A673 (cell line): Measurements from ENCODE around the gene KRT76. TPM values are rescaled to one million over a fixed set of nuclear protein-coding genes. Genes with fewer than 3 reads are reported as not detected.
"Not testable (repeated sequence)": the region's sequence is repeated elsewhere in the genome, so short reads cannot be mapped to it uniquely, and the experiment has no call there.

Experiments
- BruUV-seq: library from RNA; stranded (reverse); fragments of 400-500 nt; replicated peaks from 2 replicates; lab custom pipeline; 2021; lab: Mats Ljungman, UMichigan
- CTCF ChIA-PET: fragments of 300-600 bp; sonication (Branson Sonifier 250); formaldehyde crosslinking; loops from one replicate; lab custom pipeline; 2022; ENCODE audit warnings: antibody characterized with exemption; lab: Charles Lee
- POLR2A ChIA-PET: fragments of 300-600 bp; sonication (Branson Sonifier 250); formaldehyde crosslinking; loops from one replicate; lab custom pipeline; 2022; ENCODE audit warnings: antibody characterized with exemption; ENCODE audit not compliant: low non-redundant PET; lab: Charles Lee
- DNase-seq: peaks from one replicate; pipeline ENCODE4 v3.0.0-alpha.2; 2015; ENCODE audit warnings: low spot score
- H3K27ac ChIP-seq: fragments of 200-600 bp; sonication (generic); 2 replicates; pipeline ENCODE4 v1.5.1; 2016; ENCODE audit warnings: mixed run types, low read depth, mild to moderate bottlenecking, mixed read lengths, antibody characterized with exemption, low read length; ENCODE audit not compliant: poor library complexity, severe bottlenecking
- H3K27me3 ChIP-seq: fragments of 200-600 bp; sonication (generic); replicated peaks from 2 replicates; pipeline ENCODE4 v1.6.1; 2017; ENCODE audit warnings: mixed run types, low read depth, mild to moderate bottlenecking, mixed read lengths, antibody characterized with exemption, low read length; ENCODE audit not compliant: insufficient read depth, poor library complexity
- H3K36me3 ChIP-seq: fragments of 200-600 bp; sonication (generic); 2 replicates; pipeline ENCODE4 v1.6.1; 2016; ENCODE audit warnings: mixed run types, mild to moderate bottlenecking, mixed read lengths, antibody characterized with exemption, low read length; ENCODE audit not compliant: insufficient read depth, poor library complexity, severe bottlenecking
- H3K4me1 ChIP-seq: fragments of 200-600 bp; sonication (generic); 2 replicates; pipeline ENCODE4 v1.6.1; 2017; ENCODE audit warnings: mixed run types, mild to moderate bottlenecking, mixed read lengths, antibody characterized with exemption, low read length; ENCODE audit not compliant: insufficient read depth, poor library complexity, severe bottlenecking
- H3K4me3 ChIP-seq: fragments of 200-600 bp; sonication (generic); 2 replicates; pipeline ENCODE4 v1.5.1; 2016; ENCODE audit warnings: low read depth, mixed run types, mild to moderate bottlenecking, mixed read lengths, low read length; ENCODE audit not compliant: poor library complexity, severe bottlenecking
- H3K9me3 ChIP-seq: fragments of 200-600 bp; sonication (generic); 2 replicates; pipeline ENCODE4 v1.6.1; 2016; ENCODE audit warnings: mixed run types, low read depth, mild to moderate bottlenecking, mixed read lengths, antibody characterized with exemption, low read length; ENCODE audit not compliant: poor library complexity, severe bottlenecking
- EZH2 ChIP-seq: fragments of 200-600 bp; sonication (generic); IDR thresholded peaks from 2 replicates; pipeline ENCODE4 v1.6.1; 2017; ENCODE audit warnings: borderline replicate concordance, low read depth, mild to moderate bottlenecking, mixed read lengths, antibody characterized with exemption, low read length; ENCODE audit not compliant: poor library complexity, severe bottlenecking
- intact Hi-C: fragments of 100-400 bp; cut with micrococcal nuclease; formaldehyde crosslinking; loops from one replicate; pipeline ENCODE4 v1.10.0; 2022; ENCODE audit not compliant: unreplicated experiment
- total RNA-seq: library from RNA; stranded (reverse); gene quantifications from 2 replicates; pipeline ENCODE4 v1.2.3, GENCODE V29; 2021
- TF ChIP-seq, protein P1 (sequence below): fragments of 300-800, 200-600 bp; sonication (generic); conservative IDR thresholded peaks from 2 replicates; pipeline ENCODE4 v1.5.1; 2017; ENCODE audit warnings: low read depth, mild to moderate bottlenecking, antibody characterized with exemption, low read length, moderate library complexity, mixed read lengths

KRT76 gene
- total RNA-seq, 1 experiment from 2014 or later = not detected

GRCh38 chr12:52763991-52764390 lies 13.2 kb downstream of the KRT76 start:
- CTCF ChIA-PET = no interaction called here
- intact Hi-C loops = no loop called here
- H3K36me3 ChIP-seq = no peaks in the 10 kb centered on the region
- POLR2A ChIA-PET = no interaction called here
- no peak for DNase-seq
- H3K27me3 ChIP-seq = no peaks in the 10 kb centered on the region
- H3K4me3 ChIP-seq = no peak overlapping the region
- no peak overlapping the region for H3K27ac ChIP-seq
- no peaks in the 10 kb centered on the region for H3K4me1 ChIP-seq
- H3K9me3 ChIP-seq = peaks cover 7% of the 10 kb centered on the region
- TF ChIP-seq EZH2 = no peak
- TF ChIP-seq, protein P1, sequence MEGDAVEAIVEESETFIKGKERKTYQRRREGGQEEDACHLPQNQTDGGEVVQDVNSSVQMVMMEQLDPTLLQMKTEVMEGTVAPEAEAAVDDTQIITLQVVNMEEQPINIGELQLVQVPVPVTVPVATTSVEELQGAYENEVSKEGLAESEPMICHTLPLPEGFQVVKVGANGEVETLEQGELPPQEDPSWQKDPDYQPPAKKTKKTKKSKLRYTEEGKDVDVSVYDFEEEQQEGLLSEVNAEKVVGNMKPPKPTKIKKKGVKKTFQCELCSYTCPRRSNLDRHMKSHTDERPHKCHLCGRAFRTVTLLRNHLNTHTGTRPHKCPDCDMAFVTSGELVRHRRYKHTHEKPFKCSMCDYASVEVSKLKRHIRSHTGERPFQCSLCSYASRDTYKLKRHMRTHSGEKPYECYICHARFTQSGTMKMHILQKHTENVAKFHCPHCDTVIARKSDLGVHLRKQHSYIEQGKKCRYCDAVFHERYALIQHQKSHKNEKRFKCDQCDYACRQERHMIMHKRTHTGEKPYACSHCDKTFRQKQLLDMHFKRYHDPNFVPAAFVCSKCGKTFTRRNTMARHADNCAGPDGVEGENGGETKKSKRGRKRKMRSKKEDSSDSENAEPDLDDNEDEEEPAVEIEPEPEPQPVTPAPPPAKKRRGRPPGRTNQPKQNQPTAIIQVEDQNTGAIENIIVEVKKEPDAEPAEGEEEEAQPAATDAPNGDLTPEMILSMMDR = no peak
- BruUV-seq = no TSS peak

DNA sequence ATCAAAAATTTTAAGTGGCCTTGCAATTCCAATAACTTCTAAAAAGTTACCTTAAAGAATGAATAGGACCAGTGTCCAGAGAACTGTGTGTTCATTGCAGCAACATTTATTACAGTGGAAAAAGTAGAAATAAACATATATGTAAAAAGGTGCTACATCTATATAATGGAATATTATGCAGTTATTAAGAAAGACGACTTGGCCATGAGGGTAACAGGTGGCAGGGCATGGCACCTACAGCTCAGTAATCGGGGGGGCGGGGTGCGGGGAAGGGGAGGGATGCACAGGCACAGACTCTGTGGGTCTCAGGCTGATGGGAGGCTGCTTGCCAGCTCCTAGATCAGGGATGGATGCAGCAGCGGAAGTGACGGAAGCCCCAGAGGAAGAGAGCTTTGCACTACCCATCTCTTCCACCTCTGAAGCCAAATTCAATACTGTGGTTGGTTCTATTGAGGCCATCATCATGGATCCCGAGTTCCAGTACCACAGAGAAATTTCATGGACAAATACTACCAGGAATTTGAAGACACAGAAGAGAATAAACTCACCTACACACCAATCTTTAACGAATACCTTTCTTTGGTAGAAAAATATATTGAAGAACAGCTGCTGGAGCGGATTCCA lies 14.0 kb downstream of the KRT76 start:
- BruUV-seq = no TSS peak
- H3K9me3 ChIP-seq = peaks cover 7% of the 10 kb centered on the region
- no peaks in the 10 kb centered on the region for H3K36me3 ChIP-seq
- TF ChIP-seq, protein P1 = no peak
- no peak for TF ChIP-seq EZH2
- no peak overlapping the region for H3K27ac ChIP-seq
- ChIA-PET CTCF (no interaction called here), POLR2A (no interaction called here)
- DNase-seq = no peak
- intact Hi-C loops = no loop called here
- H3K4me1 ChIP-seq = no peaks in the 10 kb centered on the region
- H3K4me3 ChIP-seq = no peak overlapping the region
- no peaks in the 10 kb centered on the region for H3K27me3 ChIP-seq

GRCh38 chr12:52761802-52762201 lies 15.3 kb downstream of the KRT76 start:
- H3K27ac ChIP-seq = no peak overlapping the region
- H3K9me3 ChIP-seq = peaks cover 7% of the 10 kb centered on the region
- no peaks in the 10 kb centered on the region for H3K36me3 ChIP-seq
- no peak for TF ChIP-seq EZH2
- TF ChIP-seq, protein P1 = no peak
- no peaks in the 10 kb centered on the region for H3K27me3 ChIP-seq
- H3K4me3 ChIP-seq = no peak overlapping the region
- intact Hi-C loops = no loop called here
- no TSS peak for BruUV-seq
- no peaks in the 10 kb centered on the region for H3K4me1 ChIP-seq
- ChIA-PET POLR2A (no interaction called here), CTCF (no interaction called here)
- DNase-seq = no peak

- POLR2A ChIA-PET, intact Hi-C loops, H3K36me3 ChIP-seq, CTCF ChIA-PET, DNase-seq, H3K4me3 ChIP-seq, H3K27me3 ChIP-seq, BruUV-seq, H3K9me3 ChIP-seq, H3K27ac ChIP-seq, H3K4me1 ChIP-seq: not testable (repeated sequence)
Measured at GRCh38 chr12:52761218-52761617, 15.9 kb downstream of the KRT76 start.
